Left lobe of liver (tissue), 2 donors: ENCODE measurements around the gene STXBP5. TPM values are rescaled to one million over a fixed set of nuclear protein-coding genes. Genes with fewer than 3 reads are reported as not detected.

Experiments
- ATAC-seq: fragments of 200-7000 bp; cut with Tn5 transposase; one replicate; pipeline ENCODE4 v1.9.1; 2020; ENCODE audit warnings: mild to moderate bottlenecking, moderate library complexity
- DNase-seq: peaks from one replicate; pipeline ENCODE4 v3.0.0-alpha.2; 2020; ENCODE audit warnings: low spot score
- total RNA-seq: library from RNA; stranded (reverse); gene quantifications from one replicate; pipeline ENCODE4 v1.2.1, GENCODE V29; 2021
- donor health status: DM: no; HTN: no; CAD: no; lungs with moderate emphysema.
- donor health status: DM: no; HTN: yes; CAD: no.

The STXBP5 gene
- total RNA-seq, 1 donor from 2014 or later, result 3.7 TPM

DNA sequence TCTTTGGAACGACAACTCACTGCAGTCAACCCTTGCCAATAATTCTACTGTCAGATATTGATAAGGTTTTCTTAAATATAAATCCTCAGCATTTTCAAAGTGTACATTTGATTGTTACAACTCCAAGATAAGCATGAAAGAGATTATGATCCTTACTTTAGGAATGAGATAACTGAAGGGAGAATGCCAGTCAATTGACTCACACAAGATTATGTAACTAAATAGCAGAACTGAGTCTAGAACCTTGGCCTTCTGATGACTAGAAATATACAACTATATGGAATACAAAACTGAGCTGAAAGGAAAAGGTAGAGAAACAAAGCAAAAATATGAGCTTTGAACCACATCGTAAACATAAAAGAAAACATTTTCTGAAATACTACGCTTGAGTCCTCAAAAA is 26.9 kb upstream of the STXBP5 start:
- DNase-seq (no peak), ATAC-seq (no peak)

DNA sequence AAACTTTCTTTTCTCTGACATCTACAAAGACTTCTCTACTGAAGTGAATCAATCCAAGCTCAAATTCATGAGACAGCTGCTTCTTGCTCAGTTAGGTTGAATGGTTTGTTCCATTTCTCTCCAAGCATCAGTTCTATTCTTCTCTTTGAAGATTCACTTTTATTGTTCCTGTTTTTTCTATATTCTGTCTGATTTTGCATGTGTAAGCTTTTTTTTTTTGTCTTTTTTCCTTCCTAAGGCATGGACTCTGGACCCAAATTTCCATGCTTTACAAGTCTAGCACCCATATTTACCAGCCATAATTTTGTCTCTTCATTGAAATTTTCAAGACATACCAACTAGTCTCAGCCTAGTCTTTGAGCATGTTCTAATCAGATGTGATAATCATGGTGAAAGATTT is 25.9 kb upstream of the STXBP5 start:
- DNase-seq (no peak), ATAC-seq (no peak)

DNA sequence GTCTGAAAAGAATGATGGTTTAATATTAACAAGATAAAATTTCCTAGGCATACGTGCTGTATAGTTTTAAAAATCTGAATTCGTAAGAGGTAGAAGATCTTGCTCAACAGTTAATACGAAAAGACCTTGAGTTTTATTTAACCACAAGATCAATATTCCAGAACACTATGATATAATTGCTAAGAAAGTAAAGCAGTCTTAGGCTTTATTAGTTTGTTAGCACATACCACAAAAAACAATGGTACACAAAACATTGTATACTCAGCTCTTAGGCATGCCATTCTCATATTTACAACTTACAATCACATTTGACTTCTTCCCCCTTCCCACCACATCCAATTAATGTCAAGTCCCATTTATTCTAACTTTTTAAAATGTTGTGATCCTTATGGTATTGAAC is 24.4 kb upstream of the STXBP5 start:
- ATAC-seq (no peak), DNase-seq (no peak)

DNA sequence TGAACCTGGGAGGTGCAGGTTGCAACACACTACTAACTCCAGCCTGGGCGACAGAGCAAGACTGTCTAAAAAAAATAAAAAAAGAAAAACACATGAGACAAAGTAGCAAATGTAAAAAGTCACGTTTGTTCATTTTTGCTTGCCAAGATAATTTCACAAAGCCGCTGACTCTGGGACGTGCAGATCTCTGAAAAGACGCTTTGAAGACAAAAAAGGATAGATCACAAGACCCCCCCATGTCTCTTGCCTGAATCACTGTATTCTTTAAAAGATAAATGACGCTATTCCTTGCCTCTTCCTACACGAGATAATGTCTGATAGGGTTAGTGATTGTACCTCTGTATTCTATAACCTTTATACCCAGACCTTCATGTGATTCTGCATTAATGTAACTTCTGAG is 23.3 kb upstream of the STXBP5 start:
- DNase-seq, result no peak

DNA sequence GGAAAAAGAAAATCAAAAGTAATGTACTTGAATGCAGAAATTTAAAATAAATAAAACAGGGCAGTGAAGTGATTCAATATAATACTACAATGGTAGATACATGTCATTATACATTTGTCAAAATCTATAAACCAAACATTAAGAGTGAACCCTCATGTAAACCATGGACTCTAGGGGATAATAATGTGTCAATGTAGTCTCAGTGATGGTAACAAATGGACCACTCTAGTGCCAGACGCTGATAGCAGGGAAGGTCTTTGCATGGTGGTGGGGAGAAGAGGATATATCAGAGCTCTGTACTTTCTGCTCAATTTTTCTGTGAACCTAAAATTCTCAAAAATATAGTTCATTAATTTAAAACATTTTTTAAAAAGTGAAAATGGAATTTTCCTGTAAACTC is 19.8 kb upstream of the STXBP5 start:
- DNase-seq, result no peak
- ATAC-seq, result no peak

More for the DNA sequence above, 23.3 kb upstream of the STXBP5 start:
- no peak for ATAC-seq

DNA sequence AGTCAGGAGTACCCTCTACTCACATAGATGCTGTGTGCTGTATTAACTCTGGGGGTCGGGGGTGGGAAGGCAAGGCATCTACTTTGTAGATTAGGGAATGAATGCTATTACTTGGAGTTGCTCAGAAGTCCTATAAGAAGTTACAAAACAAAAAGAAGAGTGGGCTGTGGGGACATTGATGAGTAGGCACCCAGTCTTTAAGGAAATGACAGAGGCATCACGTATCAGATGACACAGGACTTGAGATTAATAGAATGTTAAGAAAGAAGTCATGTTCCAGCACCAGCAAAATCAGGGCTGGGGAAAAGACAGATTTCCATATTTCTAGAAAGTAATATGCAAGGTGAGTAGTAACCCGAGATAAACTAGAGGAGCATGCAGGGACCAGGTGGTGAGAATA is 19.0 kb upstream of the STXBP5 start:
- no peak for DNase-seq
- ATAC-seq, result no peak

DNA sequence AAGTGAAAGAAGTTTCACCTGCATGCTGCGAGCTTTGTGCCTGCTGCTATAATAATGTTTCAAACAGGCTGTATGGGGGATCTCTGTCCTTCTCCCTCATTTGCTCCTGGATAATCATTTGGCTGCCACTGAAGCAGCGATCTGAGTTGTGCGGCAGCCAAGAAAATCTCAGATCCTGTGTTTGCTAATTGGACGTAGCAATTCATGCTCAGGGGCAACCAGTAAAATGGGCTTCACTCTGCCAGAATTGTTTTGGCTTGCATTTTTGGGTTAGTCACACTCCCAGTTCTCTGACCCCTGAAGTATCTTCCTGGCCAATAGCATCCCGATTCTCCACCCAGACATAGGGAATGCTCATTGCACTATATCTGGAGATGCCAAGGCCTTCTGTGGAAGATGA is 13.7 kb upstream of the STXBP5 start:
- peak; percentile 55 for ATAC-seq

DNA sequence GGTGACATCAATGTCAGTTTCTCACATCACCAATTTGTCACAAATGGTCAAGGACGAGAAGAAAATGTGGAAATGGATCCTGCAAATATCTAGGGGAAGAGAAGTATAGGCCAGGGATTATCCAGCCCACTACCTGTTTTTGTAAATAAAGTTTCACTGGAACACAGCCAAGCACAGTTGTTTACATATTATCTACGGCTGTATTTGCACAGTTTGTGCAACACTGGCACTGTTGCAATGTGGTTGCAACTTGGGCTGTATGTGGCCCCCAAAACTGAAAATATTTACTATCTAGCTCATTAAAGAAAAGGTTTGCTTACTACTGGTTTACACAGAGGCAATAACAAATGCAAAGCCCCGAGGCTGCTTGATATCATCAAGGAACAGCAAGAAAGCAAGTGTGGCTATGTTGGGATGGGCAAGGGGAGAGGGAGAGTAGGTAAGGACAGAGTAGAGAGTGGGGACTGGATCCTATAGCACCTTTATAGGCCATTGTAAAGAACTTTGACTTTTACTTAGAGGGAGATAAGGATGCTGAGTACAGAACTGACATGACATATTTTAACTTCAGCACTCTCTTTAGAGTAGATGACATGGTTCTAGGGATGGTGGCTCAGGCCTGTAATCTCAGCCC is 11.8 kb upstream of the STXBP5 start:
- DNase-seq (no peak), ATAC-seq (peak; percentile 84)

More for the DNA sequence above, 13.7 kb upstream of the STXBP5 start:
- DNase-seq, result no peak

DNA sequence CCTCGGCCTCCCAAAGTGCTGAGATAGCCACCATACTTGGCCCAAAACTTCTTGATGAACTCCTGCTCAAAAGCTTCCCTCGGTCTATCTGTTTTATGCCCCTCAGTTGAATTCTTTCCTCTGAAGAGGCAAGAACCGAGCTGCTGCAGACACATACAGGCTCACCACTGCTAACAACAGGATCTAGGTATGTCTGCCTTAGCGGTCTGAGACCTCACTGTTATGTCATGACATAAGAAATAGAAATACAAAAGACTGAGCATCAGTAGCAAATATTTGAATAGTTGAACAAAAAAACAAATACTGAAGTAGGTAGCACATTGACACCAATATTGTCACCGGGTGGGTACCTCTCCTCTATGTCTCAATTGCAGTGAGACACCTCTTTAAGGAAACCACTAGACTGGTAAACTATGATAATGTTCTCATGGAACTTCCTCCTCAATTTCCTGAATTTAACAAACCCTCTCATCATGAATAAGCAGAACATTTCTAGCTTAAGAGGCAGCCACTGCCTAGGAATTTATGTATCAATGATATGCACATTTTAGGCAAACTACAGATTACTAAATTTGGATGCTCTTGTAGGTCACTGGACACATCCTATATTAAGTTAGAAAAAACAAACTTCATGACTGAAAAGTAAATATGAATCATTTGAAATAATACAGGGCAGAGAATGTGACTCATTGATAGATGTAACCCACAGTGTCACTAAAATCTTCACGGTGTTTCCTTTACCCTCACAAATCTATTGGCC is 9.4 kb upstream of the STXBP5 start:
- DNase-seq (no peak), ATAC-seq (no peak)

DNA sequence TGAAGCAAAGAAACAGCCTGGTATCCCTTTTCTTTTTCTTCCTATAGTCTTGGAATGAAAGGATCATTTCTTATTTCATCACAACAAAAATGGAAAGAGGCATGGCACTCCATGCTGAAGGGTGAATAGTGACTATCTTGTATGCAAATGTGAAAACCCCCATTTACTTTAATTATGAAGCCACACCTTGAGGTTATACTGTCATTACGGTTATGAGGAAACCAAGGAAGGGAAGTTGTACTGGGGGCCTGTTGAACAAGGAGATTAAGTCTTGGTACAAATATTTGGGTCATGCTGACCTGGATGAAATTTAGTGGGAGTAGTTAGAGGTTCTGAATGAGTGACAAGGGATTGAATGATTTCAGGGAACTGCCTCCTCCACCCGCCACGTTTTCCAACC is 8.7 kb upstream of the STXBP5 start:
- ATAC-seq, result no peak
- no peak for DNase-seq

DNA sequence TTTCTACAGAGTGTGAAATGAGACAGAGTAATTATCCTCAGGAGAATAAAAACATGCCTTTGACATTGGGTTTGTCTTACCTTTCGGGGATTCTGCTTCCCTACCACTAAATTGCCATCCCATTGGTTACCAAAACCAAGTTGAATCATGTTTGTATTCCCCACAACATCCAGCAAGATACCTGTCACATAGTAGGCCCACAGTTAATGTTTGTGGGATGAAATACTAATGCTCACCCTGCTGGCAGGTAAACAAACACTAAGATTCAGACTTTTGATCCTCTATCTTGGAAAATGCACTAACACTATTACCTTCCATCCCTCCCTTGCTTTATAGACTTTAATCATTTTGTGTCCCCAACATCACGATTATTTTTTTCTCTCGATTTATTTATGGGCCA is 8.2 kb upstream of the STXBP5 start:
- DNase-seq (no peak), ATAC-seq (no peak)

DNA sequence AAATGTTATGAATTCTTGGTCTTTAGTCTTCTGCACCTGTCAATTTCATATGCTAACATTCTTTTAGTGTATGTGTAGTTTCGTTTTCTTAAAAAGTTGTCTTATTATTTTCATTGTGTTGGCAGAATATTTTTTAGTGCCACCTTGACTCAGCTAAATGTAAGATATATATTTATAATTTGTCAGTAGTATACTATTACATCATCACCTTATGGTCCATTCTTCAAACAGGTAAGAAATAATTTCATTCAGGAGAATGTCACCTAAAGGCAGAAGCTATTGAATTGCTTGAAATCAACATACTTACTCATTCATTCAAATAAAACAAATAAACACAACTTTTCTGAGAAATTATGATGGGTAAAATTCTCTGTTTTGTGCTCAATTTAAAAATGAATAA is 3.5 kb upstream of the STXBP5 start:
- ATAC-seq (no peak), DNase-seq (no peak)

DNA sequence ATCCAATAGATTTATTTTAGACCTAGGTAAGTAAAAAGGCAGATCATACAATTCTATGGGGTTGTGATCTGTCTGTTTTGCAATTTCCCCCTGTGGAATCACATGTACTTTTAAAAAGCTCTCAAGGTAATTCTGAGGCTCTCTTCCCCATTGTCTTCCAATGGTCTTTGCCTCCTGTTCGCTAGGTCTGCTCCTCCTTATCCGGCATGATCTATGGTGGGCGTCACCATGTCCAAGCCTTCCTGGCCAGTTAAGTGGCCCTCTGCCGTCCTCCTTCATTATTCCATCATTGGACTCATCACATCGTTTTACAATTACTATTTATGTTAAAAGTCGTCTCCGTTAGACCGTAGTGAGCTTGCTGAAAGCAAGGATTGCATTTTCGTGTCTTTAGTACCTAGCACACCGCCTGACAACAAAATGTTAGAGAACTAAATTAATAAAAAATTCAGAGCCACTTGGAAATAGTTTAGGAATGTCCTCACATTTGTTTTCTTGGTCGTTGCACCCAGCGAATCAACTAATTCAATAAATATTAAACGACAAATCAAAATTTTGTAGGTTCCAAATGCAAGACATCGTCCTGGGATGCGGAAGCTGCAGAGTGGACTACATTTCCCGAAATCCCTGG is 2.2 kb upstream of the STXBP5 start:
- ATAC-seq (no peak), DNase-seq (no peak)

DNA sequence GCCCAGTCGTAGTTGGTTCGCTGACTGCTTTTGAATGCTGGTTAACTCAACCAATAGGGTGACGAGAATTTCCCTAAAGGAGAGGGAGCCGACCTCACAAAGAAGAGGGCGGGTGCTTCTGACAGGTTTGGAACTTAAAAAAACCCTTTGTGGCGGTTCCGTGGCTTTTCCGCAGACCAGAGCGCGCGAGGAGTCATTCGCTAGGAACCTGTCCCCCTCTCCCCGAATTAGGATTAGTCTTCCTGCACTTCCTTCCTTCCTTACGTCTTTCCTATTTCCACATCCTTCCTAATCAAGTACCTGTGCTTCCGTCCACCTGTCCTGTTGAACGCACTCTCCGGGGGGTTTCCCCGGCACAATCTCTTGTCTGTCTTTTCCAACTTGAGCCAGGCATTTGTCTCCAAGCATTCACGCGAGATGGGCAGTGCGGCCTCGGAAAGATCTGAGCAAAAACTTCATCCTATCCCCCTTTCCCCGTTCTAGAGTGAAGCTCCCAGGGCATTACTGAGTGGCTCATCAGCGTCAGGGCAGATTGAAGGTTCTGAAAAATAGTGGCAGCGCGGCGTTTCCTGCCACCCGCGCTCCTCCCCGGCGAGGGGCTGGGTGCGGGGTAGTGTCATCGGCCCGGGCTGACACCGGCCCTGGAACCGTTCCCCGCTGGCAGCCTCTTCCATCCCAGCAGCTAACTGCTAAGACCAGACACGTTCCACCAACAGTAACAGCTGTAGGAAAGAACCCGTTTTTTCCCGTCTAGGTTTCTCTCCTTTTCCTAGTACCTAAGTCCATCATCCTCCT is 1.5 kb upstream of the STXBP5 start:
- DNase-seq, result peak; percentile 80
- peak; percentile 86 for ATAC-seq

DNA sequence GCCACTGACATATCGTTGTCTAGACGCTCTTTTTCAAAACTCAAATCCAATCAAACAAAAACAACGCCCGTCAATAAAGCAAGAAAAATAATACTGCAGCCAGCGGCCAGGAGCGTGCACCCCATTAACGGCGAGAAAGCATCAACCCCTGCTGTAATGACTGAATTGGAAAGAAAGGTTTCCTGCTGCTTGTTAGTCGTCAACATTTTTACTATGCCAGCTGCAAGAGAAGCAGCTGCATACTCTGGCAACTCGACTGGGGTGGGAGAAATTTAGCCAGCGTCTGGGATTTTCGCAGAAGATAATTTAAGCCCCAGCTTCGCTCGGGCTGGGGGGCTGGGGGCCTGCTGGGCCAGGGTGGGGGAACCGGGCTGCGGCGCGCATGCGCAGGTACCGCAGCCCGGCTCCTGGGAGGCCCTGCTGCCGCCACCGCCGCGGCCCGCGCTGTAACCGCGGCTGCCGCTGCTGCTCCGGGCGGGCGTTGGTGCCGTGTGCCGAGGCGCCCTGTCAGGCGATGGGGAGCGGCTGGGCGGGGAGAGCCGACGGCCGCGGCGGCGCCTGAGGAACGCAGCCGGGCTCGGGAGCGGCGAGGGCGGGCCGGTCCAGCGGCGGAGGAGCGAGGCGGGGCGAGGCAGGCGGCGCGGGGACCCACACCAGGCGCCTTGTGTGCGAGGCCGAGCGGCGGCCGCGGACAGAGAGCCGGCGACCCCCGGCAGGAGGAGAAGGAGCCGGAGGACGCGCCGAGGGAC is 732 bp upstream of the STXBP5 start:
- peak; percentile 79 for ATAC-seq

DNA sequence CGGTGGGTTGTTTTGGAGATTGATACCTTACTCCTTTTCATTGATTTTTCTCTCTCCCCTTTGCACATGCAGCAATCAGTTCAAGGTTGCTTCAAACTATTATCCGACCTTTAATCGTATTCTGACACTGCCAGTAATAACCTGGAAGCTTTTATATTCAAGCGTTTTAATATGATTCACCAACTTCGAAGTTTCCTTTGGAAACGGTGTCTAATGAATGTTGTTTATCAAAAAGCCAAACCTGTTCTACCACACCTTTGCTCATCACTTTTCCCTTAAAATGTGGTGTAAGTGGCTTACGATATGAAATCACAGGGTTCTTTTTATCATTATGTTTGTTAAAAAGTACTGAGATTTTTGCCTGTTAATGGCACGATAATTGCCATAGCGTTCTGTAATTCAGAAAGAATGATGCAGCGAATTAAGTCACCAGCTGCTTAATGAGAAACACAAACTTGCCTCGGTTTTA is 660 bp downstream of the STXBP5 start:
- ATAC-seq, result no peak
- DNase-seq, result no peak

More for the DNA sequence above, 732 bp upstream of the STXBP5 start:
- peak; percentile 77 for DNase-seq

DNA sequence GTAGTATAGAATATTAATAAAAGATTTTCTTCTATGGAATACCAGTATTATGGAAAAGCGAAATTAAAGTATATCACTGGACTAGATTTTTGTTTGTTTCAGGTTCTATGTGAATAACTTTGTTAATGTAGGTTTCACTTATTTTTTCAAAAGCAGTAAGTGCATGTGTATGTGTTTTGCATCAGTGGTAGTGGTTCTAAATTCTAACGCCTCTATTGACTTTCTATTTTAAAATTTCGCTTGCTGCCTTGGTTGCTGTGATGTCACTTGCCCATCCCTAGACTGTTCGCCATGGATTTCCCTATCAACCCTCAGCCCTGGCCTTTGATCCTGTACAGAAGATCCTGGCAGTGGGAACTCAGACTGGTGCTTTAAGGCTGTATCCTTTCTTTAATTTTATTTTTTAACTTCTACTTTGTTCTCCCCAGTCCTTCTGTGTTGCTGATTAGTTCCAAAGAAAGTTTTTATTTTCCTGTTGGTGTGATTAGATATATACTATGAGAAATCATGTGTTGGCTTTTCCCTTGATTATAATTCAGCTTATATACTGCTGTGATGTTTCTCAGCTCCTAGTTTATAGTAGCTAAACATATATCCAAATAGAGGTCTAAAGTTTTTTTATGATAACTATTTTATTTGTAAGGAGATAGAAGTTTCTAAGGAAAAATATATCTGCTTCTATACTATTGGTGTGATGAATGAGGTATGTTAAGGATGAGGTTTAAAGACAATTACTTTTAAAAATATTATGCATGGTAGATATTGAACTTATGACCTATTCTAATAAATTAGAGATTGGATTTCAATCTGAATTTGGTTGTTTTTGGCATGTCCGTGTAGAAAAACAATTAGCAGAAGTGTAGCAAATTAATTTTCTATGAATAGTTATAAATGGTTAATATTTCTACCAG is 1.7 kb downstream of the STXBP5 start:
- ATAC-seq, result no peak
- DNase-seq, result no peak

DNA sequence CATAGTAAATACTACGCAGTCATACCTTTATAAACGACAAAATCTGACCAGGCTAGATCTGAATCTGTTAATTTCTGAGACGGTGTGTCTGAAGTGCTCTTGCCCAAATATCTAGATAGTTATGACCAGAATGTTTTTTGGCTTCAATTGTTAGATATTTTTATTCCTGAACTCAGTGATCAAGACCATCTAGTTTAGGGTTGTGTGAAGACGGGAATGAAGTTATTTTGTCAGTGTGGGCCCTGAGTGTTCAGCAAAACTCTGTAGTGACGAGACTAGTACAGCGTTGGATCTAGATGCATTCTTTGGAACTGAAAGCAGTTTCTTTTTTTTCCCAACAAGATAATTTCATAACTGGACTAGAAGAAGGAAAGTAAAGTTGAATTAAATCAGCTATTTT is 3.1 kb downstream of the STXBP5 start:
- no peak for ATAC-seq
- DNase-seq, result no peak
